Adrenal gland (tissue), 12 donors: Measurements from ENCODE around the gene SH3BP1. TPM values are rescaled to one million over a fixed set of nuclear protein-coding genes. Genes with fewer than 3 reads are reported as not detected.
A peak's percentile ranks its signal among the peaks of the same experiment; 100 is the strongest.

Experiments used
- DNase-seq, 7 donors: peaks; one replicate each; pipeline ENCODE4 v3.0.0-alpha.2; 2019 to 2020
- H3K27ac ChIP-seq, 5 donors: fragments of 200-600 bp; sonication (generic) in 4 of 5; 1 replicate in 3 of 5; 2 replicates in 2 of 5; pipeline versions ENCODE4 v1.5.1 to v1.8.0; 2016 to 2020; ENCODE audit warnings: mild to moderate bottlenecking in 1 of 5
- H3K27me3 ChIP-seq: fragments of 200-600 bp; 2 replicates; pipeline ENCODE4 v1.8.0; 2021
- H3K36me3 ChIP-seq, 2 donors: fragments of 200-600 bp; replicated peaks in 1 of 2; 1 replicate in 1 of 2; 2 replicates in 1 of 2; pipeline versions ENCODE4 v1.5.1 to v1.8.0; 2018 to 2022
- H3K4me1 ChIP-seq, 2 donors: fragments of 200-600 bp; replicated peaks in 1 of 2; 1 replicate in 1 of 2; 2 replicates in 1 of 2; pipeline versions ENCODE4 v1.5.1 to v1.8.0; 2018 to 2021
- H3K4me3 ChIP-seq, 4 donors: fragments of 200-600 bp; sonication (generic) in 3 of 4; one replicate each; pipeline ENCODE4 v1.5.1; 2016 to 2018
- H3K9me3 ChIP-seq, 3 donors: fragments of 200-600 bp; sonication (generic) in 1 of 3; replicated peaks in 1 of 3; 1 replicate in 2 of 3; 2 replicates in 1 of 3; pipeline versions ENCODE4 v1.5.1 to v1.8.0; 2016 to 2021
- CTCF ChIP-seq, 6 experiments: fragments of 450-650 bp in 4 of 6; fragments of 200-600 bp in 2 of 6; sonication (generic) in 1 of 6; IDR thresholded peaks; 1 replicate in 5 of 6; 2 replicates in 1 of 6; pipeline versions ENCODE4 v1.5.1 to v1.8.0; 2016 to 2021; ENCODE audit warnings: antibody characterized with exemption in 6 of 6, mild to moderate bottlenecking in 2 of 6, moderate library complexity in 1 of 6
- POLR2A ChIP-seq, 2 donors: fragments of 450-650 bp; IDR thresholded peaks; one replicate each; pipeline ENCODE4 v1.6.1; 2017; ENCODE audit warnings: antibody characterized with exemption in 2 of 2, mild to moderate bottlenecking in 2 of 2, moderate library complexity in 1 of 2
- WGBS, 4 donors: extraction: QIAGEN DNeasy Blood & Tissue Kit in 2 of 4; methylation state at CpG; one replicate each; pipeline versions ENCODE4 v1.1.5 to v1.1.7; 2013 to 2017; 5-methylcytosine and 5-hydroxymethylcytosine counted together
- intact Hi-C, 2 donors: fragments of 100-400 bp; cut with DNase I; formaldehyde crosslinking; loops; one replicate each; pipeline versions ENCODE4 v1.14.1 to v1.15.0; 2022 to 2023
- polyA plus RNA-seq, 3 donors: library from polyadenylated mRNA; stranded (reverse); fragments of 200-250 nt in 2 of 3; fragments of 350-450 nt in 1 of 3; fragmentation: Illumina TruSeq in 1 of 3; extraction: RNeasy Lipid Tissue Mini Kit (QIAGEN cat#74804) in 1 of 3; gene quantifications; one replicate each; pipeline ENCODE4 v1.2.3, GENCODE V29; 2013 to 2014
- total RNA-seq, 9 donors: library from RNA; depleted of rRNA in 4 of 9; stranded (reverse); fragments of >200 nt in 4 of 9; fragments of 120-200 nt in 1 of 9; fragmentation: NEBNext Ultra II Directional in 1 of 9; extraction: Animal tissue kit (Norgen Biotek cat#: 25700) in 1 of 9; gene quantifications; one replicate each; pipeline versions ENCODE4 v1.1.0 to v1.2.4, GENCODE V29; 2013 to 2023
- donor health status: healthy with polysubstance abuse.
- donor health status: Bipolar disorder and iron deficiency.
- donor health status: DM: yes; HTN: yes; CAD: no.
- donor health status: DM: no; HTN: no; CAD: no.
- donor health status: DM: no; HTN: no; CAD: no.
- donor health status: DM: yes; HTN: yes; CAD: no.

SH3BP1 gene
- total and polyA plus RNA-seq, 12 donors, result 2.4 to 27.3 (median 10.1) TPM

DNA sequence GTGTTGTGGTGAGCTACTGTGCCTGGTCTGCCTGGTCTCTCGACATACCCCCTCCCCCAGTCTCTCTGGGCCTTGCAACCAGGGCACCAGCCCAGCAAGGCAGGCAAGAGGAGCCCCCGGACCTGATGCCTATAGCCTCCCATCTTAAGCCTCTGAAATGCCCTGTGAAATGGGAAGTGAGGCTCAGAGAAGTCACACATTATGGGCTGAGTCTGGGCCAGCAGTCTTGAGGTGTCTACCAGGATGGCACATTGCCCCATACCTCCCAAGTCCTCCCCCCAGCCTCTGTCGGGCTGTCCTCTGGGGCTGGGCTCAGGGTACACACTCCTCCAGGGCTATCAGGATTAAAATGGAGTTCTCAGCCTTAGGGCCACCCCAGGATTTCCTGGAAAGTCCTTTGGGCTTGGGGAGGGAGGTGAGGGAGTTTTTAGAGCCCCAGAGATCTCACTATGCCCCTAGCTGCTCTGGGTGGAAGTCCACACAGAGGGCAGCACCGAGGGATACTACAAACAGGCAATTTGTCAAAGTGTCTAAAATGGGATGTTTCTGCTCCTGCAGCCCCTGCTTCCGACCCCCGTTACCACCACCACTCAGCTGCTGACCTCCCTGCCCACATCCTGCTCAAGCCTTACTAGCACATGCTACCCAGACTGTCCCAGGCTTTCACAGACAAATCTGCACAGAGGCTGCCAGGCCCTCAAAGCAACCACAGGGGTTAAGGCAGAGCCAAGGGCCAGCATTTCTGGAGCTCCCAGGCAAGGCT, 3.1 kb upstream of the SH3BP1 start:
- Histone ChIP-seq H3K4me1 (peaks cover 18 to 42% of the 10 kb centered on the region in 2 donors), H3K27ac (peak overlapping the region in 2 of 5 donors; percentile 19 to 78), H3K27me3 (no peaks in the 10 kb centered on the region), H3K4me3 (no peak overlapping the region), H3K36me3 (peaks cover 0 to 4% of the 10 kb centered on the region in 2 donors), H3K9me3 (no peaks in the 10 kb centered on the region)
- TF ChIP-seq CTCF (IDR thresholded peaks at IDR 0.05), result peak in 4 of 6 experiments; percentile 5 to 30 (median 14)
- TF ChIP-seq POLR2A (IDR thresholded peaks at IDR 0.05), result no peak
- 31 to 80% (median 53%) methylated on average over 3 to 6 of the region's 6 CpGs for WGBS, 4 donors
- no peak for DNase-seq
- intact Hi-C loops, result no loop called here

GRCh38 chr22:37636949-37637273, 2.6 kb upstream of the SH3BP1 start:
- Histone ChIP-seq H3K4me1 (peaks cover 18 to 46% of the 10 kb centered on the region in 2 donors), H3K27ac (peak overlapping the region in 2 of 5 donors; percentile 19 to 78), H3K4me3 (no peak overlapping the region), H3K36me3 (no peaks in the 10 kb centered on the region), H3K9me3 (no peaks in the 10 kb centered on the region), H3K27me3 (no peaks in the 10 kb centered on the region)
- DNase-seq, result no peak
- intact Hi-C loops, result no loop called here
- 66 to 76% (median 71%) methylated on average over 2 to 3 of the region's 3 CpGs for WGBS, 4 donors
- TF ChIP-seq CTCF (IDR thresholded peaks at IDR 0.05) (no peak), POLR2A (IDR thresholded peaks at IDR 0.05) (no peak)

- intact Hi-C loops, result no loop called here
- H3K27ac ChIP-seq, result peak overlapping the region in 1 of 5 donors; percentile 86
- TF ChIP-seq POLR2A (IDR thresholded peaks at IDR 0.05) (no peak), CTCF (IDR thresholded peaks at IDR 0.05) (no peak)
- H3K4me3 ChIP-seq, result peak overlapping the region in 1 of 4 donors; percentile 61
- H3K4me1 ChIP-seq, result peaks cover 11 to 47% of the 10 kb centered on the region in 2 donors
- H3K36me3 ChIP-seq, result no peaks in the 10 kb centered on the region
- H3K9me3 ChIP-seq, result no peaks in the 10 kb centered on the region
- 54 to 70% (median 61%) methylated on average over 7 to 11 of the region's 11 CpGs for whole genome bisulfite sequencing, 4 donors
- DNase-seq, result no peak
- no peaks in the 10 kb centered on the region for H3K27me3 ChIP-seq
These were observed 939 bp upstream of the SH3BP1 start for GRCh38 chr22:37638391-37639069.

DNA sequence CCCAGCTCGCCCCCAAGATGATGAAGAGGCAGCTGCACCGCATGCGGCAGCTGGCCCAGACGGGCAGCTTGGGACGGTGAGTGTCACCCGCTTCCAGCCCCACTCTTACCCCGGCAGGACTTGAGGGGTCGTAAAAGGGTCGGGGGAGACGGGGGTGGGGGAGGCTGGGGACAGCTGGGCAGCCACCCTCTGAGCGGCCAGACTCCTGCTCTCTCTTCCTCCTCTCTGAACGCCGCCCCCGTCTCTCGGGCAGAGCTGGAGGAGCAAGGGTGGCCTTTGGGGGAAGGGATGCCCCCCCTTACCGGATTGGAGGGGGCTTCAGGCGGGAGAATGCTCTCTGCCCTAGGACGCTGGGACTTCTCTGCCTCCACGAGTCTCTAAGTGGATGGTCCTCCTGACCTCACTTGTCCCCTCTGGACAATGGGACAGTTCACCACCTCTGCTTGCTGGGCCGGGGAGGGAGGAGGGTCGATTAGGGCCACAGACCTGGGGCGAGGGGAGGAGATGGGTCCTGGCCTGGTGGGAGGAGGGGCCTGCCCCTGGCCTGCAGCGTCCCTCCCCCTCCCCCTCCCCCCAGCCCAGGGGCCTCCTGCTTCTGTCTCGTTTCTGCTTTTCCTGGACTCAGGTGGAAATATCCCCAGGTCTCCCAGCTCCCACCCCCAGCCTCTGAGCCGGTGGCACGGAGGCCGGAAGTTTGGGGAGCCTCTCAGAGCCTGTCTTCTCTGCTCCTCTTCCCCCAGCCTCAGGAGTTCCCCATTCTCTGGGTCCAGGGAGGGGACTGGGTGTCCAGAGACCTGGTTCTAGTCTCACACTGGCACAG, 512 bp downstream of the SH3BP1 start:
- Histone ChIP-seq H3K9me3 (no peaks in the 10 kb centered on the region), H3K27me3 (no peaks in the 10 kb centered on the region), H3K27ac (peak overlapping the region in 2 of 5 donors; percentile 47 to 86), H3K4me3 (peak overlapping the region in 2 of 4 donors; percentile 17 to 61), H3K36me3 (no peaks in the 10 kb centered on the region), H3K4me1 (peaks cover 0 to 35% of the 10 kb centered on the region in 2 donors)
- 0 to 23% (median 11%) methylated on average over 3 to 27 of the region's 27 CpGs for WGBS, 4 donors
- DNase-seq, result no peak
- TF ChIP-seq POLR2A (IDR thresholded peaks at IDR 0.05), result no peak
- no peak for TF ChIP-seq CTCF (IDR thresholded peaks at IDR 0.05)
- intact Hi-C loops, result loop anchor here (5.0 to 10.0 kb wide), 3 partner anchors 42 to 155 kb away; no protein-coding TSS in a partner anchor
